BE2C (cell line): Measurements from ENCODE around the gene NECAB3.

Experiments used
- DNase-seq: peaks from one replicate; pipeline ENCODE4 v3.0.0-alpha.2; 2020
- H3K27me3 ChIP-seq: fragments of 250-450 bp; sonication (Bioruptor Pico); 2 replicates; pipeline ENCODE4 v1.5.1; 2020; ENCODE audit warnings: mild to moderate bottlenecking
- H3K36me3 ChIP-seq: fragments of 250-450 bp; sonication (Bioruptor Pico); 2 replicates; pipeline ENCODE4 v1.5.1; 2020; ENCODE audit warnings: mild to moderate bottlenecking
- H3K4me1 ChIP-seq: fragments of 250-450 bp; sonication (Bioruptor Pico); 2 replicates; pipeline ENCODE4 v1.5.1; 2020
- H3K4me3 ChIP-seq: 2 replicates; pipeline ENCODE4 v1.5.1; 2011; ENCODE audit warnings: low read depth, low read length
- H3K9me3 ChIP-seq: fragments of 250-450 bp; sonication (Bioruptor Pico); 2 replicates; pipeline ENCODE4 v1.5.1; 2020
- TF ChIP-seq, protein P1 (sequence below): IDR thresholded peaks from 2 replicates; pipeline ENCODE4 v1.5.1; 2012; ENCODE audit warnings: mild to moderate bottlenecking, low read depth, low read length

NECAB3 gene

DNA sequence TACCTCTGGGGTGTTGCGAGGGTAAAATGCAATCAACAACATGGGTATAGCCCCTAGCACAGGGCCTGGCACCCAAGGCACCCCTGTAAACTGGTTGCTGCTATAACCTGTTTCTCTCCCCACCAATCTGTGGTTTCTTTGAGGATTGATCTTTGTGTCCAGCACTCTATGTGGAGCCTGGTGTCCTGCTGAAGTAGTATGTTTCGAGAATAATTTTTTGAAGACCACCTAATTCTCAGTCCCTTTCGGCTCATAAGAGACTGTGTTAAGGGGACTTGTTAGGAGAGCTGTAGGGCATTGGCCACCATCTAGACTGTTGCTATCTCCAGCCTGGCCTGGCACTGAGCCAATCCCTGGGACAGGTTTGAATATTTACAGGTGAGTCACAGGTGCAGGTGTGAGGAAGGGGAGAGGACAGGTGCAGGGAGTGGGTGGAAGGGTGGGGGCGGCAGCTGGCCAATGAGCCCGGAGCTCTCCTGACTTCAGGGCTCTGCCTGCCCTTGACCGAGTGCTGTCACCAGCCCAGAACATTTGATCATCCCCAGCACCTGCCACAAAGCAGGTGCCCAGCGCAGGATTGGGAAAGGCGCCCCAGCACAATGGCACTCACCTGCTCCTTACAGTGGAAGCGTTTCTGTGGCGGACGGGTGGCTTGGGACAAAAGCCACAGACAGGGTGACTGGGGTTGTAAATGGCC lies 20.2 kb downstream of the NECAB3 start:
- Histone ChIP-seq H3K4me1 (peaks cover 14% of the 10 kb centered on the region), H3K4me3 (no peak overlapping the region), H3K9me3 (no peaks in the 10 kb centered on the region), H3K36me3 (peaks cover 8% of the 10 kb centered on the region), H3K27me3 (no peaks in the 10 kb centered on the region)
- TF ChIP-seq, protein P1, sequence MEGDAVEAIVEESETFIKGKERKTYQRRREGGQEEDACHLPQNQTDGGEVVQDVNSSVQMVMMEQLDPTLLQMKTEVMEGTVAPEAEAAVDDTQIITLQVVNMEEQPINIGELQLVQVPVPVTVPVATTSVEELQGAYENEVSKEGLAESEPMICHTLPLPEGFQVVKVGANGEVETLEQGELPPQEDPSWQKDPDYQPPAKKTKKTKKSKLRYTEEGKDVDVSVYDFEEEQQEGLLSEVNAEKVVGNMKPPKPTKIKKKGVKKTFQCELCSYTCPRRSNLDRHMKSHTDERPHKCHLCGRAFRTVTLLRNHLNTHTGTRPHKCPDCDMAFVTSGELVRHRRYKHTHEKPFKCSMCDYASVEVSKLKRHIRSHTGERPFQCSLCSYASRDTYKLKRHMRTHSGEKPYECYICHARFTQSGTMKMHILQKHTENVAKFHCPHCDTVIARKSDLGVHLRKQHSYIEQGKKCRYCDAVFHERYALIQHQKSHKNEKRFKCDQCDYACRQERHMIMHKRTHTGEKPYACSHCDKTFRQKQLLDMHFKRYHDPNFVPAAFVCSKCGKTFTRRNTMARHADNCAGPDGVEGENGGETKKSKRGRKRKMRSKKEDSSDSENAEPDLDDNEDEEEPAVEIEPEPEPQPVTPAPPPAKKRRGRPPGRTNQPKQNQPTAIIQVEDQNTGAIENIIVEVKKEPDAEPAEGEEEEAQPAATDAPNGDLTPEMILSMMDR, result no peak
- no peak for DNase-seq

DNA sequence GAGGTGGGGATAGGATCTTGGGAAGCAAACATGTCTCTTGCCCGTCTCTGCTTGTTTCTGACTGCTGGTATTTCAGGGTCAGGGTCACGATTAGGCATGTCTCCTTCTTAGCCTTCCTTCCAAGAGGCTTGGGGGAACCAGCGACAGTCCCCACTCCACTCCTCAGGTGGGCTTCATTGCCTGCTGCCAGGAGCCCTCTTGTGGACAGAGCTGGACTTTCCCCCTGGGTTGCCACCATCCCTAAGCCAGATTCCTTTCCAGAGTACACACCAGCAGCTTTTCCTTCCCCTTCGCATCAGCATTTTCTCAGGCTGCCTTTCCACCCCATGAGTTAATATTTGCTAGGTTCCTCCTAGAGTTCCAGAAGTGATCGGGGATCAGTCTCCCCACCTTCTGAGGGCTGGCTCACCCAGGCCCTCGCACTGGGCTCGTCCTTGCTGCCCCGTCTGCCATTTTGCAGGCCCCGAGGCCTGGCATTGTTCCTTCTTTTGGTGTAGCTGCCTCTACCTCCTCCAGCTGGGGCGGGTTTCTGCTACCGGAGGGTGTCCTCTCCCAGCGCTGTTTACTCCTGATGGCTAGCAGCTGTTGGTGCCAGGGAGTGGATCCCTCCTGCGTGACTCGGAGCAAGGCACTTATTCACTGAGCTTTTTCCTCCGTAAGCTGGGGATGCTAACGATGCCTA lies 20.9 kb downstream of the NECAB3 start:
- no peak overlapping the region for H3K4me3 ChIP-seq
- H3K36me3 ChIP-seq, result peaks cover 6% of the 10 kb centered on the region; the same call in 1 of the 2 replicates
- H3K27me3 ChIP-seq, result no peaks in the 10 kb centered on the region
- no peaks in the 10 kb centered on the region for H3K9me3 ChIP-seq
- peaks cover 21% of the 10 kb centered on the region for H3K4me1 ChIP-seq
- DNase-seq, result peak; percentile 83
- TF ChIP-seq, protein P1, result peak; percentile 99

DNA sequence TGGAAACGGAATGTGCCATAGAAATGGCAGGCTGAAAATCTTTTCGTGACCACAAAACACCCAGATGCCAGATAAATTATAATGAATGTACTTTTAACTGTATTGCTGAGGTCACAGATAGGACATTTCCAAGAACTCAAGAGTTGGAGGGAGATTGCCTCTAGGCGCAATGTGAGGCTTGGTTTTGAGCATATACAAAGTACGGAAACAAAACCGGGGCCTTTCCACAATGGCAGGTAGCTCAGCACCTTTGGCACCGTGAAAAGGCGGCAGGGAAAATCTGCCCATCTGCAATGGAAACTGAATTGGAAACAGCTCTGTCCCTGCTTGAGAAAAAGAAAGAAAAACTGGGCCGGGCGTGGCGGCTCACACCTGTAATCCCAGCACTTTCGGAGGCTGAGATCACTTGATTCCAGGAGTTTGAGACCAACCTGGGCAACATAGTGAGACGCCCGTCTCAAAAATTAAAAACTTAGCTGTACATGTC lies 22.6 kb downstream of the NECAB3 start:
- no peaks in the 10 kb centered on the region for H3K9me3 ChIP-seq
- H3K4me1 ChIP-seq, result peaks cover 29% of the 10 kb centered on the region
- DNase-seq, result no peak
- no peaks in the 10 kb centered on the region for H3K27me3 ChIP-seq
- H3K36me3 ChIP-seq, result no peaks in the 10 kb centered on the region; the same call in 1 of the 2 replicates
- H3K4me3 ChIP-seq, result no peak overlapping the region
- TF ChIP-seq, protein P1, result no peak

DNA sequence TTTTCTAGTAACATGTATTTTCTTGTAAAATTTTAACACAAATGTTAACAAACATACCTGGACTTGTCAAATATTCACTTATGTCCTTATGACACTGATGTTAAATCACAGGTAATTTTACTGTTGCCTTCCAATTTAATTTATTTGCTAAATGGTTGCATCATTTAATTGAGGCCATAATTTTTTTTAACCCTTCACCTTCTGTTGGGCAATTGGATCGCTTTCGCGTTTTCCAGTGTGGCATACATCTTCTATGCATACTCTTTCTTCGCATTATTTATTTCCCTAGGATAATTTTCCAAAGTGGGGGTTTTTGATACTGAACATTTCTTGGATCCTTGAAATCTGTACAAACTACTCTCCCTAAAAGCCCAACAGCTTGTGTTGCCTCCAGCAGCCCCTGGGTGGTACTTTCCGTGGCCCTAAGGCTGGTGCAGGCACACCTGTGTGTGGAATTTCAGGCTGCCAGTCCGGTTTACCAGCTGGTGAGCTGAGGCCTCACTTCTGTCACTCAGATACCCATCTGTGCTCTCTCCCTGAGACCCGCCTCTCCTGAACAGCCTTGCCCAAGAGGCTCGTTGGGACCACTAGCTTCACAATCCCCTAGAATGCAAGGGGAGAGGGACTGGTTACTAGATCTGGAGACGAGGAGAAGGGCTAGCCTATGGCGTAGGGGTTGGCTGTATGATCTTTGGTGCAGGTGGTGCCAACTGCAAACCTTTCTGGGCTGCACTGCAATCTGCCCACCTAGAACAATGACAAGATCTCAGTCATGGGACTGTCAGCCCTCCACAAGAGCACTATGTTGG lies 23.3 kb downstream of the NECAB3 start:
- no peak overlapping the region for H3K4me3 ChIP-seq
- TF ChIP-seq, protein P1, result no peak
- no peaks in the 10 kb centered on the region; the same call in none of the 2 replicates for H3K36me3 ChIP-seq
- no peaks in the 10 kb centered on the region for H3K9me3 ChIP-seq
- no peaks in the 10 kb centered on the region for H3K27me3 ChIP-seq
- peaks cover 29% of the 10 kb centered on the region for H3K4me1 ChIP-seq
- DNase-seq, result no peak

DNA sequence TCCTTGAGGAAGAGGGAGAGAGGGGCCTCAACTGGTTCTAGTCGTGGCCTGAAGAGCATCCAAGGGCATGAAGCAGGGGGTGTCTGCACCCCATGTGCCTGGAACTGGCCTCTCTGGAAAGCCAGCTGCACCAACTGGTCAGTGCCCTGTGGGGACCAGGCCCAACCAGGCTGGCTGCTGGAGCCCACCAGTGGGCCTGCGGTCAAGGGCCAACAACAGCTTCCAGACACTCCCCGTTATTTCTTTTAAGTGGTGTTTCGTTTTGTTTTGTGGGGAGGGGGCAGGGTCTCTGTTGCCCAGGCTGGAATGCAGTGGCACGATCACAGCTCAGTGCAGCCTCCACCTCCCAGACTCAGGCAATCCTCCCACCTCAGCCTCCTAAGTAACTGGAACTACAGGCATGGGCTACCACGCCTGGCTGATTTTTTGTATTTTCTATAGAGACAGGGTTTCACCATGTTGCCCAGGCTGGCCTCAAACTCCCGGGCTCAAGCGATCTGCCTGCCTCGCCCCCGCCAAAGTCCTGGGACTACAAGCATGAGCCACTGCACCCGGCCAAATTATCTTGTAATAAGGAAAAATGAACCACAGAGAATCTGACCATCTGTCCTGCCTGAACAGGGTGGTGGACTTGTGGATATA lies 24.0 kb downstream of the NECAB3 start:
- peaks cover 29% of the 10 kb centered on the region for H3K4me1 ChIP-seq
- TF ChIP-seq, protein P1, result no peak
- no peaks in the 10 kb centered on the region for H3K9me3 ChIP-seq
- H3K36me3 ChIP-seq, result peaks cover 7% of the 10 kb centered on the region
- H3K27me3 ChIP-seq, result no peaks in the 10 kb centered on the region
- no peak overlapping the region for H3K4me3 ChIP-seq
- no peak for DNase-seq
